T1000 (cell line): ENCODE results near the gene TLN1.
A peak's percentile ranks its signal among the peaks of the same experiment; 100 is the strongest.

Source experiments
- DNase-seq: peaks from one replicate; lab custom pipeline; 2025; ENCODE audit warnings: mixed read lengths; lab: John Stamatoyannopoulos, UW

Gene TLN1

GRCh38 chr9:35732185-35732799, at the start of gene TLN1, which contains the start of gene CREB3:
Gene TLN1 (minus strand): TSS chr9:35732195. CDS start chr9:35725694, 6,501 bp downstream.
Gene CREB3 (plus strand): TSS chr9:35732666. CDS start chr9:35732773, 107 bp downstream.
- DNase-seq: peak; percentile 94

GRCh38 chr9:35781066-35781465, 49.1 kb upstream of the TLN1 start:
- DNase-seq: no peak

GRCh38 chr9:35778496-35778895, 46.5 kb upstream of the TLN1 start:
- no peak for DNase-seq

GRCh38 chr9:35776018-35776417, 44.0 kb upstream of the TLN1 start:
- no peak for DNase-seq

- DNase-seq: no peak
Observed at GRCh38 chr9:35774907-35775635, 43.1 kb upstream of the TLN1 start.

GRCh38 chr9:35771943-35772342, 39.9 kb upstream of the TLN1 start:
- DNase-seq: no peak

- DNase-seq: no peak
Observed at GRCh38 chr9:35771534-35771933, 39.5 kb upstream of the TLN1 start.

- DNase-seq: no peak
Observed at GRCh38 chr9:35771075-35771433, 39.1 kb upstream of the TLN1 start.

- DNase-seq: no peak
Observed at GRCh38 chr9:35769763-35770162, 37.8 kb upstream of the TLN1 start.

GRCh38 chr9:35767458-35767857, 35.5 kb upstream of the TLN1 start:
- DNase-seq: no peak

GRCh38 chr9:35766997-35767396, 35.0 kb upstream of the TLN1 start:
- DNase-seq: no peak

GRCh38 chr9:35763803-35764202, 31.8 kb upstream of the TLN1 start:
- no peak for DNase-seq

GRCh38 chr9:35763181-35763580, 31.2 kb upstream of the TLN1 start:
- DNase-seq: no peak

GRCh38 chr9:35760651-35761050, 28.7 kb upstream of the TLN1 start:
- DNase-seq: no peak

GRCh38 chr9:35759795-35760194, 27.8 kb upstream of the TLN1 start:
- no peak for DNase-seq

- DNase-seq: no peak
Observed at GRCh38 chr9:35758475-35759050, 26.6 kb upstream of the TLN1 start.

- DNase-seq: no peak
Observed at GRCh38 chr9:35757892-35758275, 25.9 kb upstream of the TLN1 start.

- DNase-seq: no peak
Observed at GRCh38 chr9:35757226-35757891, 25.4 kb upstream of the TLN1 start.

GRCh38 chr9:35756275-35757225, 24.6 kb upstream of the TLN1 start:
- no peak for DNase-seq

GRCh38 chr9:35755071-35755470, 23.1 kb upstream of the TLN1 start:
- no peak for DNase-seq

GRCh38 chr9:35754264-35754663, 22.3 kb upstream of the TLN1 start, which contains the start of gene MSMP:
Gene MSMP (minus strand): TSS chr9:35754276. CDS start chr9:35754129, 147 bp downstream.
- DNase-seq: no peak

GRCh38 chr9:35753466-35753865, 21.5 kb upstream of the TLN1 start:
- no peak for DNase-seq
